Naive thymus-derived CD8-positive, alpha-beta T cell (primary cell): ENCODE measurements around the gene PACRG. TPM values are rescaled to one million over a fixed set of nuclear protein-coding genes. Genes with fewer than 3 reads are reported as not detected.

Experiments
- ATAC-seq, 2 donors: fragments of 150-1000 bp; cut with Tn5 transposase in 1 of 2; sonication (Bioruptor Pico), chemical (Tn5 transposase) in 1 of 2; 1 replicate in 1 of 2; 2 replicates in 1 of 2; pipeline ENCODE4 v1.10.0; 2021; ENCODE audit warnings: mild to moderate bottlenecking in 2 of 2, moderate library complexity in 2 of 2
- POLR2A ChIA-PET: fragments of 350-600 bp; sonication (Branson Sonifier 250); formaldehyde crosslinking; loops from one replicate; lab custom pipeline; 2021; ENCODE audit warnings: antibody characterized with exemption; lab: Charles Lee
- DNase-seq, 10 donors: peaks; one replicate each; pipeline versions ENCODE4 v3.0.0 to v3.0.0-alpha.2; 2020 to 2022
- H3K27ac Mint-ChIP-seq, 10 donors: one replicate each; pipeline ENCODE4 v1.8.0; 2020 to 2022; ENCODE audit warnings: mild to moderate bottlenecking in 10 of 10, mixed read lengths in 10 of 10, moderate library complexity in 4 of 10, inconsistent platforms in 1 of 10
- H3K27me3 Mint-ChIP-seq, 5 donors: one replicate each; pipeline ENCODE4 v1.8.0; 2021 to 2022; ENCODE audit warnings: mixed read lengths in 5 of 5
- H3K36me3 Mint-ChIP-seq, 3 donors: one replicate each; pipeline ENCODE4 v1.8.0; 2020 to 2022; ENCODE audit warnings: mixed read lengths in 3 of 3, mild to moderate bottlenecking in 2 of 3, inconsistent platforms in 1 of 3
- H3K4me1 Mint-ChIP-seq, 4 donors: one replicate each; pipeline ENCODE4 v1.8.0; 2021 to 2022; ENCODE audit warnings: mixed read lengths in 4 of 4
- H3K4me3 Mint-ChIP-seq, 10 donors: one replicate each; pipeline ENCODE4 v1.8.0; 2020 to 2022; ENCODE audit warnings: mild to moderate bottlenecking in 10 of 10, mixed read lengths in 10 of 10, moderate library complexity in 6 of 10, inconsistent platforms in 1 of 10
- H3K9me3 Mint-ChIP-seq, 9 donors: one replicate each; pipeline ENCODE4 v1.8.0; 2020 to 2022; ENCODE audit warnings: mixed read lengths in 9 of 9, mild to moderate bottlenecking in 3 of 9, inconsistent platforms in 1 of 9, moderate library complexity in 1 of 9
- polyA plus RNA-seq, 3 donors: library from polyadenylated mRNA; unstranded; fragments of 300-500 nt; fragmentation: Illumina TruSeq; gene quantifications; one replicate each; pipeline ENCODE4 v1.2.3, GENCODE V29; 2021
- total RNA-seq, 8 experiments: library from RNA in 2 of 8; stranded (reverse) in 2 of 8; gene quantifications; one replicate each; pipeline ENCODE4 v1.2.3 and lab custom pipeline; 2021 to 2026

Gene PACRG
- total and polyA plus RNA-seq, 5 experiments from 2014 or later, result 0.34 to 1.2 (median 0.83) TPM; not detected in 1

DNA sequence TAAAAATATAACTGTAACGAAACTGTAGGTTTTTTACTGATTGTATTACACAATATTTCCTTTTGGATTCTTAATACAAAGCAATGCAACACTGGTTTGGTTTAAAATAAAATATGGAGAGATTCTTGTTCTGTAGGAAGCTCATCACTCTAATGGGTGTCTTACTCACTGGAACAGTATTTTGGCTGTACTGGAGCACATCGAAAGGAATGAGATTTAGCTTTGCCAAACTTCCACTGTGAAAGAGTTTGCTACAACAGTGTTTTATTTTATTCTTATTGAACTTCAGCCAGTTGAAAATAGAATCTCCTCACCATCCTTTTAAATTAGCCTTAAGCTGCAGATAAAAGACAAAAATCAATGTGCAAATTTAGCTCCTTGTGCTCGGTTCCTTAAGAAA, 456.0 kb downstream of the PACRG start:
- Mint-ChIP-seq H3K36me3 (no peaks in the 10 kb centered on the region), H3K27ac (no peak overlapping the region), H3K4me1 (no peaks in the 10 kb centered on the region), H3K4me3 (no peak overlapping the region), H3K27me3 (peaks cover 3 to 16% (median 7%) of the 10 kb centered on the region in 5 donors), H3K9me3 (no peaks in the 10 kb centered on the region)
- no peak for ATAC-seq
- DNase-seq, result no peak
- POLR2A ChIA-PET, result no interaction called here

DNA sequence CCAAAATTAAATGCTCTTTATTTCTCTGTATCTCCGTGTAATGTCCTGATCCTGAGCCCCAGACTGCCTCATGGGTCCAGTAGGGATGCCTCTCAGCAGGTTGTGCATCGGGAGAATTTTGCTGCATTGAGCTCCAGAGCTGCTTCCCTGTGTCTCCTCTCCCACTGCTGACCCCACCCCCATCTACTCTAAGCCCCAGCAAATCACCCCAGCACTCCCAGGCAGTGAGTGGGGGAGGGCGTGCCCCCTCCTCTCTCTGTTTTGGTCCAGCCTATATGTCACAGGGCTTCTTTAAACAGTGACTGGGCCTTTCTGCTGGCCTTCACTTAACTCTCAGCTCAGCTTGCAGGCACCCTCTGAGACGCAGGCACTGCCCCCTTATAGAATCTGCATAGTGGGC, 458.0 kb downstream of the PACRG start:
- POLR2A ChIA-PET, result no interaction called here
- H3K27me3 Mint-ChIP-seq, result peaks cover 3 to 16% (median 7%) of the 10 kb centered on the region in 5 donors
- H3K4me1 Mint-ChIP-seq, result no peaks in the 10 kb centered on the region
- ATAC-seq (no peak), DNase-seq (no peak)
- no peak overlapping the region for H3K27ac Mint-ChIP-seq
- no peak overlapping the region for H3K4me3 Mint-ChIP-seq
- no peaks in the 10 kb centered on the region for H3K36me3 Mint-ChIP-seq
- no peaks in the 10 kb centered on the region for H3K9me3 Mint-ChIP-seq

DNA sequence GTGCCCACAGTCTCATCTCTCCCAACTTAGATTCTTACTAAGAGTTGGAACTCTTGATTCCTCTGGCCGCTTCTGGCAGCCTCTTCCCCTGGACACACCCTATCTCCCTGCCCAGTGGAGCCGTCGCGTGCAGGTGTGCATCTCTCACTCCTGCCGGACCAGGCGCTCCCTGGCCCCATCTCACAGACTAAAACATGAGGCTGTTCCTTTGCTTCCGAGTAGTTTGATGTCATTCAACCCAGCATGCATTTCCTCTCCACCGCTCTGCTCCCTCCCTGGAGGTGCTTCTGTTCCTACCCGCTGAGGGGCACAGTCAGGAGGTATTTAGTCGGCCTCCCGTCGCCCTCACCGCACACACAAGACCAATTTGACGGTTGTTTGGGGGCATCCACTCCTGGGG, 458.8 kb downstream of the PACRG start:
- DNase-seq, result no peak
- POLR2A ChIA-PET, result no interaction called here
- no peak for ATAC-seq
- no peak overlapping the region for H3K27ac Mint-ChIP-seq
- H3K4me1 Mint-ChIP-seq, result no peaks in the 10 kb centered on the region
- no peaks in the 10 kb centered on the region for H3K9me3 Mint-ChIP-seq
- H3K36me3 Mint-ChIP-seq, result no peaks in the 10 kb centered on the region
- peaks cover 2 to 16% (median 7%) of the 10 kb centered on the region in 5 donors for H3K27me3 Mint-ChIP-seq
- H3K4me3 Mint-ChIP-seq, result no peak overlapping the region

DNA sequence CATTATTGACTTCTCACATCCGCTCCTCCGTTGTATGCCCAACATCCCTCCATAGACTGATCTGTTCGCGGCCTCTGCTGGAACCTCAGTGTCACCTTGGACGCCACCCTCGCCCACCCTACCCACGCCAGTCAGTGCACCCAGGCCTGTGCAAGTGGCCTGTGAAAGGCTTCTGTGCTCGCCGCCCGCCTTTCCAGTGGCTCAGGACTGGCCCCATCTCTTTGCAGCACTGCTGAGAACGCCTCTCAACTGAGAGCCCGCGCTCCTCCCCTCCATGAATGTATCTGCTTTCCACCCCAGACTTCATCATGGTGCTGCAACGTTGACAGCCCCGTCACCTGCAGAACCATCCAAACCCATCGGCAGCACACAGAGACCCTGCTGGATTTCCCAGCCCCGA, 459.4 kb downstream of the PACRG start:
- H3K36me3 Mint-ChIP-seq, result no peaks in the 10 kb centered on the region
- H3K9me3 Mint-ChIP-seq, result no peaks in the 10 kb centered on the region
- DNase-seq (no peak), ATAC-seq (no peak)
- H3K27me3 Mint-ChIP-seq, result peaks cover 1 to 16% (median 7%) of the 10 kb centered on the region in 5 donors
- H3K4me1 Mint-ChIP-seq, result no peaks in the 10 kb centered on the region
- POLR2A ChIA-PET, result no interaction called here
- H3K27ac Mint-ChIP-seq, result no peak overlapping the region
- no peak overlapping the region for H3K4me3 Mint-ChIP-seq

DNA sequence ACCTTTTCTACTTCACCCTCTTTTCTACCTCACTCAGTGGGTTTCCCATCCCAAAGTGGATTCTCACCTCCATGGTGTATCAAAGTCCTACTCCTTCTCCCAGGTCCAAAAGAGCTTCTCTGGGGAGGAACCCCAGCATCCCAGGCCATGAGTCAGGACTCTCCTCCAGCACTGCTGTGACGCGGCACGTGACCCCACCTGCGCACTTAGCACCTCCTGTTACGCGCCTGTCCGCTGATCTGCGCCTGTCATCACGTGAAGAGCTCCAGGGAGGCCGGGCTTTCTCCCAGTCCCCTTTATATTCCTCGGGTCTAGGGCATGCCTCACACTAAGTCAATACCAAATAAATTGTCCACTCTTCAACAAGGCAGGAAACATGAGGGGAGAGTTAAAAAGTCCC, 459.8 kb downstream of the PACRG start:
- Mint-ChIP-seq H3K4me1 (no peaks in the 10 kb centered on the region), H3K27ac (no peak overlapping the region), H3K36me3 (no peaks in the 10 kb centered on the region), H3K9me3 (no peaks in the 10 kb centered on the region), H3K27me3 (peaks cover 1 to 16% (median 7%) of the 10 kb centered on the region in 5 donors), H3K4me3 (no peak overlapping the region)
- ATAC-seq, result no peak
- no peak for DNase-seq
- POLR2A ChIA-PET, result no interaction called here

DNA sequence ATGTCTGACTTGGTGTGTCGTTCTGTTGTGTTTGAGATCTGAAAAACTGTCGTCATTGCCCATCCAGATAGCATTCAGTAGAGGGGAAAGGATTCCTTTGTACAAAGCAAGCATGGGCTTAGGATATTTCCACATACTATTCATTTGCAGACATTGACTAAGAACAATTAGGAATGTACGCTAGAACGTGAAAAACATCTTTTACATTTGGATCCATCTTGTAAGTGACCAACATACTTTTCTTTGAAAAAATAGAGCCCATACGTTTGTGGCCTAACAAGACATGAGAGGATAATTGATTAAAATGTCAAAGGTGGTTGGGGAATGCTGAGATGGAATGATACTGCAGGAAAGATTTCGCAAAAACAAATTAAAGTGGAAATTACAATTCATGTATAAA, 461.0 kb downstream of the PACRG start:
- no peak for ATAC-seq
- Mint-ChIP-seq H3K36me3 (no peaks in the 10 kb centered on the region), H3K27ac (no peak overlapping the region), H3K27me3 (peaks cover 1 to 12% (median 6%) of the 10 kb centered on the region in 5 donors), H3K9me3 (no peaks in the 10 kb centered on the region), H3K4me1 (no peaks in the 10 kb centered on the region), H3K4me3 (no peak overlapping the region)
- DNase-seq, result no peak
- POLR2A ChIA-PET, result no interaction called here

DNA sequence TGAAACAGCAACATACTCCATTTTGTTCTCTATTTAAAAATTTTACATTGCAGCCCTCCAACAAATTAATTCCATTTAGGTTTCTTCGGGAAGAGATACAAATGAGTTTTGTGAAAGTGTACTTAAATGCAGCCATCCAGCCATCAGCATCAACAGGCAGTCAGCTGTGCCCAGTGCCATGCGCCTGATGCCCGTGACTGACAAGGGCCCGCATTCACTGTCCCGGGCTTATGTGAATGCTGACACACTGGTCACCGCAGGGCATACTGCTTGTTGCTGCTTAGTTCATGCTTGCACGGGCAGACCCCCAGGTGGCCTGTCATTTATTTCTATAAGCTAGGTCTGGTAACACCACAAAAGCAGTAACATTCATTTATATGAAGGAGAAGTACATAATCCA, 461.8 kb downstream of the PACRG start:
- no peak overlapping the region for H3K4me3 Mint-ChIP-seq
- ATAC-seq, result no peak
- H3K36me3 Mint-ChIP-seq, result no peaks in the 10 kb centered on the region
- no peaks in the 10 kb centered on the region for H3K4me1 Mint-ChIP-seq
- POLR2A ChIA-PET, result no interaction called here
- H3K27me3 Mint-ChIP-seq, result peaks cover 1 to 15% (median 6%) of the 10 kb centered on the region in 5 donors
- DNase-seq, result no peak
- H3K27ac Mint-ChIP-seq, result no peak overlapping the region
- no peaks in the 10 kb centered on the region for H3K9me3 Mint-ChIP-seq

DNA sequence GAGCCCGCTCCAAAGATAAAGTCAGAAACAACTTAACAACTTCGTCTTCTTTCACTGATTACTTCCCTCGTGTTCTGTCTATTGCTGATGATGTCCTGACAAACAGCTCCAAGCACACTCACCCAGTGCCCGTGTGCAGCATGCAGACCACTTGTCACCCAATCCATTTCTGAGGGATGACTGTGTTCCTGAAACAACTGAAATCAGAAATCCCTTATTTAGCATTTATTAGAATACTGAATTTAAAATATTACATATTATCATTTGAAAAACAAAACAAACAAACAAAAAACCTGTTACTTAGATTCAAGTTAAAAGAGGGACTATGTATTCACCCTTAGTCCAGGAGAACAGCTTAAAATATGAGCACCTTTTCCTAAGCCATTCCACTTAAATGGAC, 463.0 kb downstream of the PACRG start:
- no peak for DNase-seq
- H3K4me3 Mint-ChIP-seq, result no peak overlapping the region
- POLR2A ChIA-PET, result no interaction called here
- H3K27ac Mint-ChIP-seq, result no peak overlapping the region
- H3K36me3 Mint-ChIP-seq, result no peaks in the 10 kb centered on the region
- no peaks in the 10 kb centered on the region for H3K4me1 Mint-ChIP-seq
- no peaks in the 10 kb centered on the region for H3K9me3 Mint-ChIP-seq
- H3K27me3 Mint-ChIP-seq, result peaks cover 2 to 15% (median 6%) of the 10 kb centered on the region in 5 donors
- ATAC-seq, result no peak

DNA sequence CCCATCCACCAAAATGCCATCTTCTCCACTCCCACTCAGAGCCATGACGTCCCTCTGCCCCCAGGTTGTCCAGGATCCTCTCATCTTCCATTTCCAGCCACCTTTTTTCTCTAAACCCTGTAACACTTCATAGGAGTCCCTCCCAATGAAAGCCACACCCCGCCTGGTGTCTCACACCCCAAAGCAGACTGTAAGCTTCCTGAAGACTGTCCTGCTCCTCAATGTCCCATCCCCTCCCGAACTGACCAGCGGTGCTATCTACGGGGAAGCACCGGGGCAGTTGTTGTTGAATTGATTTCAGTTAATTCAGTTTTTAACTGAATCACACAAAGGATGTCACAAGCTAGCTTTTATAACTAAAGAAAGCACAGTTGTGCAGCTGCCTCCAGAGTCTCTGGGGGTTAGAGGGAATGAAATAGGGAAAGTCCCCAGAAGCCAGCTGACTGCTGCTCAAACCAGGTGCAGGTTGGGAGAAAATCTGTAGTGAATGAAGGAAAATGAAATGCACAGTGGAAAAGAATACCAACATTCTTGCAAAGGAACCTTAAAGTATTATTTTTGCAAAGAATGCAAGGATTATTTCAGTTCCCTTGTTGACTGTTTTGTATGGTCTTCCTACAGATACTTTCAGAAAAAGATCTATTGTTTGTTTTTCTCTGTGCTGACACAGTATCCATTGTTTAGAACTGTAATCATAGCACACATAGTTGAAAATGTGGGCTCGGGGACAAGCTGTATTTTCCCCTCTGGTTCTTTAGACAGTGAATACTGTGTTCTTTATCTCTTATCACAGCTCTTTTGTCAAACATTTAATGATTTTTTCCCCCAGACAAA, 464.1 kb downstream of the PACRG start:
- Mint-ChIP-seq H3K27ac (no peak overlapping the region), H3K36me3 (no peaks in the 10 kb centered on the region), H3K27me3 (peaks cover 4 to 11% (median 7%) of the 10 kb centered on the region in 5 donors), H3K4me1 (no peaks in the 10 kb centered on the region), H3K9me3 (no peaks in the 10 kb centered on the region), H3K4me3 (no peak overlapping the region)
- ATAC-seq (no peak), DNase-seq (no peak)
- POLR2A ChIA-PET, result no interaction called here

DNA sequence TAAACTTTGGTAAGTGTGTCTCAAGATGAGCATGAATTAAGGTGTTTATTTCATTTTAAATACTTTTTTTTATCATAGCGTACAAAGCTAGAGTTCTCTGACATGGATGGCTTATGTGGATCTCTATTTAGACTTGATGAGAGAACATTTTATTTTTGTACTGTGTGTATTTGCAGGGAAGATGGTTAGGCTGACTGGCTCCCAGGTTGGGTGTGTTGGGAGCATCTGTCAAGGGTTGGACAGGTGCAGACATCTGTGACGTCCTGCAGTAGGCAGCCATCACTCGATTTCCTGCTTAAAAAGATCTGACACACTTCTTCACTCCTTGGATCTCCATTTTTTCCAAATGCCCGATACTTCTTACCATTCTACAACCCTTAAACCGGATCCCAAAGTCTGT, 464.8 kb downstream of the PACRG start:
- H3K36me3 Mint-ChIP-seq, result no peaks in the 10 kb centered on the region
- no peak for DNase-seq
- no peak overlapping the region for H3K27ac Mint-ChIP-seq

DNA sequence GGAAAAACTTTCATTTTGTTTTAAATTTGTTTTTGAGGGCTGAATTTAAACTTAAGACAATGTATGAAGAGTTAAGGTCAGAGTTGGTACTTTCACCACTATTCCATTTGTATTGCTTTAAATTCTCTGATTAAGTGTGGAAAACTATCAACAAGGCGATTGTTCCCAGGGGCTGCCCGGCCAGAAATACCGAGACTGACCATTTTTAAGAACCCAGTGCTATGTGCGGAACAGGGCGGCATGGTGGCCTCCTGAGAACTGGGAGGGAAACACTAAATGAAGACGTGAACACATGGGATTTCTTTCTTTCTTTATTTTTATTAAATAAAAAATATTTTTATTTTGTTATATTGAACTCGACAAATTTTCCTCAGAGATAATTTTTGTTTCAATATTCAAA, 465.6 kb downstream of the PACRG start:
- H3K4me1 Mint-ChIP-seq, result no peaks in the 10 kb centered on the region
- DNase-seq (no peak), ATAC-seq (no peak)
- peaks cover 2 to 11% (median 4%) of the 10 kb centered on the region in 5 donors for H3K27me3 Mint-ChIP-seq
- no peaks in the 10 kb centered on the region for H3K9me3 Mint-ChIP-seq
- H3K27ac Mint-ChIP-seq, result no peak overlapping the region
- POLR2A ChIA-PET, result no interaction called here
- H3K4me3 Mint-ChIP-seq, result no peak overlapping the region
- H3K36me3 Mint-ChIP-seq, result no peaks in the 10 kb centered on the region

More for the DNA sequence above, 464.8 kb downstream of the PACRG start:
- H3K4me3 Mint-ChIP-seq, result no peak overlapping the region
- no peak for ATAC-seq
- POLR2A ChIA-PET, result no interaction called here
- peaks cover 2 to 11% (median 5%) of the 10 kb centered on the region in 5 donors for H3K27me3 Mint-ChIP-seq
- no peaks in the 10 kb centered on the region for H3K4me1 Mint-ChIP-seq
- H3K9me3 Mint-ChIP-seq, result no peaks in the 10 kb centered on the region

DNA sequence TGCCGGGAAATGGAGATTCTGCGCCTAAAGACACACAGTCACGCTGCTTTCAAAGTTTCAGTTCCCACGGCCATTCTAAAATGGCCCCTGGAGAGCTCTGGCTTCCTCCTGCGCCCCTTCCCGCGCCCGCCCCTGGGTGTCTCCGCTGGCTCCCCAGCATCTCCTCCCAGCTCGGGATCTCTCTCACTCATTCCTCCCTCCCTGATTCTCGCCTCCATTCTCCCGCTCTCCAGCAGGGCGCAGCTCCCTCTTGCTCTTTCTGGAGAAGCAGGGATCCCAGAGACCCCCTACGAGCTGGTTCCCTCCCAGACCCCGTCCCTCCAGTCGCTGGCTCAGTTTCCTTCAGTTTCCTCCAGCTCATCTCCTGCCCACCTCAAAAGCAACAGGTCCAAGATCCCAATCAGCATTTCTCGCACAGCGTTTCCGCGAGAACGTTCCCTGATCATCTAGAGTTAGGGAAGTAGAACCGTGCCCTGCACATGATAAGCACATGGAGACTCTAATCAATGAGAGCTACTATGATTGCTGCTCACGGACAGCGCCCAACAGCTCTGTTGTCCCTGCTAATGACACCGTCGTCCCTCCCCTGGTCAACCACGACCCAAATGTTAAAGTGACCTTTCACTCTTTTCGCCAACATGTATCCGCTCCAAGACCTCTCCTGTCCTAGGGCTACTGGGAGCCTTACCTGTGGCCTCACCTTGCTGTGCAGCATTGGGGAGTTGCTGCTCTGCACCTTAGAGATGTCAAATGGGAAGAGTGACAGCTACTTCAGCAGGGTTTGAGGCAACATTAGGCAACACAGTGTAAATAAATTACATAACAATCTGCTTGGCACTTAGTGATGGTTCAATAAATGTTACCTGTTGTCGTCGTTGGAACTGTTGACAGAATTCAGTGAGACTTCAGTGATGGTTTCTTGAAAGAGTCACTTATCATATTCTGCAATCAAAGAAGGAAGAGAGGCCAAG, 468.2 kb downstream of the PACRG start:
- H3K27me3 Mint-ChIP-seq, result peaks cover 1 to 11% (median 3%) of the 10 kb centered on the region in 5 donors
- POLR2A ChIA-PET, result no interaction called here
- no peak for DNase-seq
- ATAC-seq, result no peak
- no peak overlapping the region for H3K27ac Mint-ChIP-seq
- no peaks in the 10 kb centered on the region for H3K36me3 Mint-ChIP-seq
- H3K9me3 Mint-ChIP-seq, result no peaks in the 10 kb centered on the region
- no peaks in the 10 kb centered on the region for H3K4me1 Mint-ChIP-seq
- no peak overlapping the region for H3K4me3 Mint-ChIP-seq

DNA sequence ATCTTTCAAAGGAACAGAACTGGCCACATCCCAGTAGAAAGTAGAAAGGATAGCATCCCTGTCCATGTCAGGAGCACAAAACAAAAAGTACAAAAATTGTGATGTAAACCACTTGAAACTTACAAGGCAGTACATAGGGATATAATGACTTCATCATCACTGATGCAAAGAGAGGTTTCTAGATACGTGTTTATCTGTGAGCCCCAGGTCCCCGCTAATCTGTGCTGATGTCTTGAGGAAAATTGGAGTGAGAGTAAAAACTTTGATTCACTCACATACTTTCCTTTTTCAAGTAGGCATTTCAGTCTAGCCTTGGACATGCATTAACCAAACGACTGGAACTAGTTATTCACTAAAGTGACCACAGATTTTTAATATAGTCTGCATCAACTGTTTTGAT, 470.1 kb downstream of the PACRG start:
- Mint-ChIP-seq H3K36me3 (no peaks in the 10 kb centered on the region), H3K27ac (no peak overlapping the region), H3K27me3 (peaks cover 0 to 15% (median 4%) of the 10 kb centered on the region in 5 donors), H3K9me3 (no peaks in the 10 kb centered on the region), H3K4me3 (no peak overlapping the region), H3K4me1 (no peaks in the 10 kb centered on the region)
- DNase-seq (no peak), ATAC-seq (no peak)
- POLR2A ChIA-PET, result no interaction called here
